LNCAP (cell line): ENCODE data around the gene MACROD2.

Experiments
- CTCF ChIP-seq: fragments of 450-650 bp; IDR thresholded peaks from 2 replicates; pipeline ENCODE4 v1.5.1; 2017; ENCODE audit warnings: mild to moderate bottlenecking

MACROD2 gene

GRCh38 chr20:15921930-15922329, 1926.6 kb downstream of the MACROD2 start:
- TF ChIP-seq CTCF = no peak

GRCh38 chr20:15922556-15922955, 1927.2 kb downstream of the MACROD2 start:
- TF ChIP-seq CTCF = no peak

- no peak for TF ChIP-seq CTCF
Observed at GRCh38 chr20:15923030-15923776, 1927.9 kb downstream of the MACROD2 start.

- no peak for TF ChIP-seq CTCF
Observed at GRCh38 chr20:15924556-15924955, 1929.2 kb downstream of the MACROD2 start.

- no peak for TF ChIP-seq CTCF
Observed at GRCh38 chr20:15925376-15925775, 1930.1 kb downstream of the MACROD2 start.

- TF ChIP-seq CTCF = no peak
Observed at GRCh38 chr20:15927893-15928650, 1932.8 kb downstream of the MACROD2 start.

- no peak for TF ChIP-seq CTCF
Observed at GRCh38 chr20:15928946-15929345, 1933.6 kb downstream of the MACROD2 start.
